Liver (tissue), 3 donors: ENCODE results near the gene DGKD.

Source experiments
- ATF3 ChIP-seq: IDR thresholded peaks from 2 replicates; pipeline ENCODE4 v1.6.1; 2016; ENCODE audit warnings: antibody characterized with exemption
- EGR1 ChIP-seq, 2 donors: IDR thresholded peaks; 2 replicates each; pipeline ENCODE4 v1.6.1; 2016 to 2018; ENCODE audit warnings: antibody characterized with exemption in 2 of 2, low read depth in 2 of 2
- FOXA1 ChIP-seq: IDR thresholded peaks from 2 replicates; pipeline ENCODE4 v1.6.1; 2016; ENCODE audit warnings: antibody characterized with exemption
- GABPA ChIP-seq, 2 donors: IDR thresholded peaks in 1 of 2; conservative IDR thresholded peaks in 1 of 2; 2 replicates each; pipeline ENCODE4 v1.6.1; 2016; ENCODE audit warnings: antibody characterized with exemption in 2 of 2, mild to moderate bottlenecking in 1 of 2, moderate library complexity in 1 of 2
- JUND ChIP-seq, 2 donors: IDR thresholded peaks; 2 replicates each; pipeline ENCODE4 v1.6.1; 2016; ENCODE audit warnings: antibody characterized with exemption in 2 of 2
- RAD21 ChIP-seq, 2 donors: IDR thresholded peaks; 2 replicates each; pipeline ENCODE4 v1.6.1; 2016; ENCODE audit warnings: antibody characterized with exemption in 2 of 2, mild to moderate bottlenecking in 2 of 2
- REST ChIP-seq: IDR thresholded peaks from 2 replicates; pipeline ENCODE4 v1.6.1; 2016; ENCODE audit warnings: antibody characterized with exemption, mild to moderate bottlenecking
- RXRA ChIP-seq, 2 donors: IDR thresholded peaks; 2 replicates each; pipeline ENCODE4 v1.6.1; 2017 to 2018; ENCODE audit warnings: antibody characterized with exemption in 2 of 2, mild to moderate bottlenecking in 1 of 2
- SP1 ChIP-seq: IDR thresholded peaks from 2 replicates; pipeline ENCODE4 v1.6.1; 2018; ENCODE audit warnings: antibody characterized with exemption, mild to moderate bottlenecking
- TAF1 ChIP-seq: conservative IDR thresholded peaks from 2 replicates; pipeline ENCODE4 v1.6.1; 2016; ENCODE audit warnings: antibody characterized with exemption, mild to moderate bottlenecking
- YY1 ChIP-seq: IDR thresholded peaks from 2 replicates; pipeline ENCODE4 v1.6.1; 2016; ENCODE audit warnings: antibody characterized with exemption, mild to moderate bottlenecking
- TF ChIP-seq, protein P1 (sequence below): fragments of 150-350 bp; IDR thresholded peaks from 2 replicates; pipeline ENCODE4 v1.5.1; 2017; ENCODE audit warnings: improper control_type of control experiment, low read depth, low read length; ENCODE audit not compliant: missing input control
- TF ChIP-seq, protein P2 (sequence below): IDR thresholded peaks from 2 replicates; pipeline ENCODE4 v1.6.1; 2016; ENCODE audit warnings: antibody characterized with exemption
- TF ChIP-seq, protein P3 (sequence below): IDR thresholded peaks from 2 replicates; pipeline ENCODE4 v1.6.1; 2016; ENCODE audit warnings: antibody characterized with exemption
- donor health status: healthy.
- donor health status: healthy.

DNA sequence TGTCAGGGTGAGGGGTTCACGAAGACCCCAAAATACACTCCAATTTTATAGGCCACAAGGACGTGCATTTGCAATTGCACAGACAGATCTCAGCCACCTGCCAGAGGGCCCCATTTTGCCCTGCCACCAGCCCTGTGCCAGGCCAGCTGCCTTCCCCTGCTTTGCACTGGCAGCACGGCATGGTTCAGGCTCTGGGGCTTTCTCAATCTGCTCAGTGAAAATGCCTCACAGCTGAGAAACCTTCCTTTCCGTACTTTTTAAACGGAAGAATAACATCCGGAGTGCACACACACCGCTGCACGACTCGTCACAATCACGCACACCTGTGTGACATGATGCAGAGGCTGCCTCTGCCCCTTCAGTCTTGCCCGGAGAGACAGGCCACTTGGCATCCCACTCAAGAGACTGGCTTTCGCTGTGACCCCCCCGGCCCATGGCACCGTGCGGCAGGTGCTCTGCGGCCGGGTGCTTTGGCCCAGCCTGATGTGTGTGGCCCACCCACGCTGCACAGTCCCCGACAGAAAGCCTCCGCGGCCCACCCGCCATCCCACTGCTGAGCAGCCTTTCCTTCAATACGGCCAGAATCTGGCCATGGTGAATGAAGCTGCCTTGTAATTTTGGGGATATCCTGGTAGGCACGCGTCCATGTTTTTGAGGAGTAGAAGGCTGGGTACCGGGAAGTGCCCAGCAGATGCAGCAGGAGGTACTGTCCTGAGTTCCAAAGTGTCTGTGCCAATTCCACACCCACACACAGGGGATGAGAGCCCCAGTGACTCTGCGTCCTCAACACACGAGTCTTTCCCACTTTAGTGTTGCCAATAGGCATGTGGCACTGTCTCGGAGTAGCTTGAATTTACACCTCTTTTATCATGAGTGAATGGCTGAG, 123.5 kb downstream of the DGKD start:
- TF ChIP-seq TAF1: no peak
- TF ChIP-seq, protein P1, sequence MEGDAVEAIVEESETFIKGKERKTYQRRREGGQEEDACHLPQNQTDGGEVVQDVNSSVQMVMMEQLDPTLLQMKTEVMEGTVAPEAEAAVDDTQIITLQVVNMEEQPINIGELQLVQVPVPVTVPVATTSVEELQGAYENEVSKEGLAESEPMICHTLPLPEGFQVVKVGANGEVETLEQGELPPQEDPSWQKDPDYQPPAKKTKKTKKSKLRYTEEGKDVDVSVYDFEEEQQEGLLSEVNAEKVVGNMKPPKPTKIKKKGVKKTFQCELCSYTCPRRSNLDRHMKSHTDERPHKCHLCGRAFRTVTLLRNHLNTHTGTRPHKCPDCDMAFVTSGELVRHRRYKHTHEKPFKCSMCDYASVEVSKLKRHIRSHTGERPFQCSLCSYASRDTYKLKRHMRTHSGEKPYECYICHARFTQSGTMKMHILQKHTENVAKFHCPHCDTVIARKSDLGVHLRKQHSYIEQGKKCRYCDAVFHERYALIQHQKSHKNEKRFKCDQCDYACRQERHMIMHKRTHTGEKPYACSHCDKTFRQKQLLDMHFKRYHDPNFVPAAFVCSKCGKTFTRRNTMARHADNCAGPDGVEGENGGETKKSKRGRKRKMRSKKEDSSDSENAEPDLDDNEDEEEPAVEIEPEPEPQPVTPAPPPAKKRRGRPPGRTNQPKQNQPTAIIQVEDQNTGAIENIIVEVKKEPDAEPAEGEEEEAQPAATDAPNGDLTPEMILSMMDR: no peak
- no peak for TF ChIP-seq SP1
- TF ChIP-seq JUND (IDR thresholded peaks at IDR 0.05): no peak
- no peak for TF ChIP-seq RAD21 (IDR thresholded peaks at IDR 0.05)
- TF ChIP-seq, protein P2, sequence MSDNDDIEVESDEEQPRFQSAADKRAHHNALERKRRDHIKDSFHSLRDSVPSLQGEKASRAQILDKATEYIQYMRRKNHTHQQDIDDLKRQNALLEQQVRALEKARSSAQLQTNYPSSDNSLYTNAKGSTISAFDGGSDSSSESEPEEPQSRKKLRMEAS: no peak
- TF ChIP-seq, protein P3, sequence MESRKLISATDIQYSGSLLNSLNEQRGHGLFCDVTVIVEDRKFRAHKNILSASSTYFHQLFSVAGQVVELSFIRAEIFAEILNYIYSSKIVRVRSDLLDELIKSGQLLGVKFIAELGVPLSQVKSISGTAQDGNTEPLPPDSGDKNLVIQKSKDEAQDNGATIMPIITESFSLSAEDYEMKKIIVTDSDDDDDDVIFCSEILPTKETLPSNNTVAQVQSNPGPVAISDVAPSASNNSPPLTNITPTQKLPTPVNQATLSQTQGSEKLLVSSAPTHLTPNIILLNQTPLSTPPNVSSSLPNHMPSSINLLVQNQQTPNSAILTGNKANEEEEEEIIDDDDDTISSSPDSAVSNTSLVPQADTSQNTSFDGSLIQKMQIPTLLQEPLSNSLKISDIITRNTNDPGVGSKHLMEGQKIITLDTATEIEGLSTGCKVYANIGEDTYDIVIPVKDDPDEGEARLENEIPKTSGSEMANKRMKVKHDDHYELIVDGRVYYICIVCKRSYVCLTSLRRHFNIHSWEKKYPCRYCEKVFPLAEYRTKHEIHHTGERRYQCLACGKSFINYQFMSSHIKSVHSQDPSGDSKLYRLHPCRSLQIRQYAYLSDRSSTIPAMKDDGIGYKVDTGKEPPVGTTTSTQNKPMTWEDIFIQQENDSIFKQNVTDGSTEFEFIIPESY: no peak
- TF ChIP-seq EGR1 (IDR thresholded peaks at IDR 0.05; ENCODE audit: low read depth in 2 of 2): no peak
- TF ChIP-seq YY1: no peak
- no peak for TF ChIP-seq REST
- no peak for TF ChIP-seq GABPA (IDR thresholded peaks at IDR 0.05 in 1 of 2, conservative IDR thresholded peaks at IDR 0.05 in 1 of 2)
- no peak for TF ChIP-seq ATF3
- TF ChIP-seq RXRA (IDR thresholded peaks at IDR 0.05): no peak
- no peak for TF ChIP-seq FOXA1
